ENCODE results near the gene MROH2A.

MROH2A gene

GRCh38 chr2:233796254-233796653, 18.1 kb downstream of the MROH2A start:
- DNase-seq (ENCODE audit: low read depth), result no peak
- no peak overlapping the region for H3K4me3 ChIP-seq (ENCODE audit: low read depth, low read length)

- H3K4me3 ChIP-seq (ENCODE audit: low read depth, low read length), result no peak overlapping the region
- no peak for DNase-seq (ENCODE audit: low read depth)
Observed at GRCh38 chr2:233798335-233799086, 20.4 kb downstream of the MROH2A start.

GRCh38 chr2:233799087-233799665, 21.0 kb downstream of the MROH2A start:
- DNase-seq (ENCODE audit: low read depth), result no peak
- H3K4me3 ChIP-seq (ENCODE audit: low read depth, low read length), result no peak overlapping the region

GRCh38 chr2:233799716-233800115, 21.6 kb downstream of the MROH2A start:
- no peak for DNase-seq (ENCODE audit: low read depth)
- no peak overlapping the region for H3K4me3 ChIP-seq (ENCODE audit: low read depth, low read length)

- no peak for DNase-seq (ENCODE audit: low read depth)
Observed at GRCh38 chr2:233800208-233800607, 22.1 kb downstream of the MROH2A start.

GRCh38 chr2:233801357-233802131, 23.4 kb downstream of the MROH2A start:
- no peak for DNase-seq (ENCODE audit: low read depth)
- no peak overlapping the region for H3K4me3 ChIP-seq (ENCODE audit: low read depth, low read length)

More at GRCh38 chr2:233800208-233800607, 22.1 kb downstream of the MROH2A start:
- no peak overlapping the region for H3K4me3 ChIP-seq (ENCODE audit: low read depth, low read length)

GRCh38 chr2:233802132-233802815, 24.1 kb downstream of the MROH2A start:
- no peak overlapping the region for H3K4me3 ChIP-seq (ENCODE audit: low read depth, low read length)
- no peak for DNase-seq (ENCODE audit: low read depth)

- H3K4me3 ChIP-seq (ENCODE audit: low read depth, low read length), result no peak overlapping the region
- no peak for DNase-seq (ENCODE audit: low read depth)
Observed at GRCh38 chr2:233803292-233803911, 25.3 kb downstream of the MROH2A start.

- DNase-seq (ENCODE audit: low read depth), result no peak
- no peak overlapping the region for H3K4me3 ChIP-seq (ENCODE audit: low read depth, low read length)
Observed at GRCh38 chr2:233803994-233804393, 25.9 kb downstream of the MROH2A start.

GRCh38 chr2:233807215-233807865, 29.2 kb downstream of the MROH2A start:
- no peak for DNase-seq (ENCODE audit: low read depth)
- no peak overlapping the region for H3K4me3 ChIP-seq (ENCODE audit: low read depth, low read length)

- no peak for DNase-seq (ENCODE audit: low read depth)
Observed at GRCh38 chr2:233807966-233808935, 30.1 kb downstream of the MROH2A start.

GRCh38 chr2:233810385-233810784, 32.3 kb downstream of the MROH2A start:
- DNase-seq (ENCODE audit: low read depth), result no peak
- no peak overlapping the region for H3K4me3 ChIP-seq (ENCODE audit: low read depth, low read length)

More at GRCh38 chr2:233807966-233808935, 30.1 kb downstream of the MROH2A start:
- H3K4me3 ChIP-seq (ENCODE audit: low read depth, low read length), result no peak overlapping the region

- no peak for DNase-seq (ENCODE audit: low read depth)
- H3K4me3 ChIP-seq (ENCODE audit: low read depth, low read length), result no peak overlapping the region
Observed at GRCh38 chr2:233811087-233811486, 33.0 kb downstream of the MROH2A start.

GRCh38 chr2:233811732-233812131, 33.6 kb downstream of the MROH2A start:
- no peak for DNase-seq (ENCODE audit: low read depth)
- no peak overlapping the region for H3K4me3 ChIP-seq (ENCODE audit: low read depth, low read length)

- no peak for DNase-seq (ENCODE audit: low read depth)
- H3K4me3 ChIP-seq (ENCODE audit: low read depth, low read length), result no peak overlapping the region
Observed at GRCh38 chr2:233813236-233814055, 35.3 kb downstream of the MROH2A start.

- DNase-seq (ENCODE audit: low read depth), result no peak
- no peak overlapping the region for H3K4me3 ChIP-seq (ENCODE audit: low read depth, low read length)
Observed at GRCh38 chr2:233814056-233814835, 36.1 kb downstream of the MROH2A start.

All from skeletal muscle cell (primary cell).